ENCODE data around the gene CHN2.
"Not testable (repeated sequence)": the region's sequence is repeated elsewhere in the genome, so short reads cannot be mapped to it uniquely, and the experiment has no call there.

The CHN2 gene

GRCh38 chr7:29189743-29190201 is 4.8 kb upstream of the CHN2 start:
- no peak for DNase-seq (ENCODE audit: low read depth, low spot score)

GRCh38 chr7:29190349-29191045 is 4.1 kb upstream of the CHN2 start:
- DNase-seq (ENCODE audit: low read depth, low spot score): no peak

GRCh38 chr7:29192323-29192722 is 2.3 kb upstream of the CHN2 start:
- no peak for DNase-seq (ENCODE audit: low read depth, low spot score)

- no peak for DNase-seq (ENCODE audit: low read depth, low spot score)
Observed at GRCh38 chr7:29192811-29193210, 1.8 kb upstream of the CHN2 start.

GRCh38 chr7:29193316-29194205 is 1.0 kb upstream of the CHN2 start:
- no peak for DNase-seq (ENCODE audit: low read depth, low spot score)

- DNase-seq (ENCODE audit: low read depth, low spot score): no peak
Observed at GRCh38 chr7:29194206-29194593, 375 bp upstream of the CHN2 start.

- DNase-seq (ENCODE audit: low read depth, low spot score): no peak
Observed at GRCh38 chr7:29196191-29196590, 1.6 kb downstream of the CHN2 start.

GRCh38 chr7:29196971-29197595 is 2.5 kb downstream of the CHN2 start:
- no peak for DNase-seq (ENCODE audit: low read depth, low spot score)

- DNase-seq (ENCODE audit: low read depth, low spot score): no peak
Observed at GRCh38 chr7:29197916-29198315, 3.3 kb downstream of the CHN2 start.

GRCh38 chr7:29199776-29200175 is 5.2 kb downstream of the CHN2 start:
- no peak for DNase-seq (ENCODE audit: low read depth, low spot score)

GRCh38 chr7:29202651-29203069 is 8.1 kb downstream of the CHN2 start:
- DNase-seq (ENCODE audit: low read depth, low spot score): no peak

- DNase-seq (ENCODE audit: low read depth, low spot score): no peak
Observed at GRCh38 chr7:29204491-29205272, 10.1 kb downstream of the CHN2 start.

GRCh38 chr7:29207162-29207801 is 12.7 kb downstream of the CHN2 start:
- no peak for DNase-seq (ENCODE audit: low read depth, low spot score)

- DNase-seq (ENCODE audit: low read depth, low spot score): no peak
Observed at GRCh38 chr7:29208410-29209250, 14.1 kb downstream of the CHN2 start.

- no peak for DNase-seq (ENCODE audit: low read depth, low spot score)
Observed at GRCh38 chr7:29209745-29210144, 15.2 kb downstream of the CHN2 start.

GRCh38 chr7:29212736-29213135 is 18.2 kb downstream of the CHN2 start:
- not testable (repeated sequence) for DNase-seq (ENCODE audit: low read depth, low spot score)

GRCh38 chr7:29214056-29214455 is 19.5 kb downstream of the CHN2 start:
- DNase-seq (ENCODE audit: low read depth, low spot score): no peak

GRCh38 chr7:29214816-29215215 is 20.2 kb downstream of the CHN2 start:
- no peak for DNase-seq (ENCODE audit: low read depth, low spot score)

GRCh38 chr7:29216128-29216527 is 21.6 kb downstream of the CHN2 start:
- no peak for DNase-seq (ENCODE audit: low read depth, low spot score)

GRCh38 chr7:29217113-29217512 is 22.5 kb downstream of the CHN2 start:
- DNase-seq (ENCODE audit: low read depth, low spot score): no peak

Measured in smooth muscle cell of the brain vasculature (primary cell).